Endodermal cell (in vitro differentiated cells): ENCODE data around the gene ERMP1. TPM values are rescaled to one million over a fixed set of nuclear protein-coding genes. Genes with fewer than 3 reads are reported as not detected.

Experiments used
- DNase-seq: peaks from one replicate; pipeline ENCODE4 v3.0.0-alpha.2; 2017
- H3K27ac ChIP-seq: 2 replicates; pipeline ENCODE4 v1.5.1; 2013; ENCODE audit warnings: mild to moderate bottlenecking, low read depth, low read length, moderate library complexity
- H3K27me3 ChIP-seq: 2 replicates; pipeline ENCODE4 v1.6.1; 2013; ENCODE audit warnings: mild to moderate bottlenecking, low read length, moderate library complexity; ENCODE audit not compliant: insufficient read depth, control insufficient read depth, poor library complexity, severe bottlenecking
- H3K36me3 ChIP-seq: 2 replicates; pipeline ENCODE4 v1.7.0; 2013; ENCODE audit warnings: mild to moderate bottlenecking, low read length, moderate library complexity; ENCODE audit not compliant: control insufficient read depth, insufficient read depth
- H3K4me1 ChIP-seq: one replicate; pipeline ENCODE4 v1.7.0; 2013; ENCODE audit warnings: low read length; ENCODE audit not compliant: control insufficient read depth, insufficient read depth
- H3K4me3 ChIP-seq: 2 replicates; pipeline ENCODE4 v1.5.1; 2013; ENCODE audit warnings: mild to moderate bottlenecking, low read length, moderate library complexity
- H3K9ac ChIP-seq: 2 replicates; pipeline ENCODE4 v1.6.1; 2013; ENCODE audit warnings: mild to moderate bottlenecking, low read length, moderate library complexity; ENCODE audit not compliant: poor library complexity, severe bottlenecking; ENCODE audit errors: extremely low read depth
- H3K9me3 ChIP-seq: 2 replicates; pipeline ENCODE4 v1.6.1; 2013; ENCODE audit warnings: mild to moderate bottlenecking, low read length, moderate library complexity; ENCODE audit not compliant: control insufficient read depth
- H3K27ac Mint-ChIP-seq: 2 replicates; pipeline ENCODE4 v1.8.0; 2020; ENCODE audit warnings: mixed read lengths
- H3K27me3 Mint-ChIP-seq: 2 replicates; pipeline ENCODE4 v1.8.0; 2021; ENCODE audit warnings: mild to moderate bottlenecking, mixed read lengths; ENCODE audit not compliant: insufficient read depth
- H3K36me3 Mint-ChIP-seq: 2 replicates; pipeline ENCODE4 v1.8.0; 2020; ENCODE audit warnings: low read depth, mixed read lengths
- H3K4me1 Mint-ChIP-seq: 2 replicates; pipeline ENCODE4 v1.8.0; 2020; ENCODE audit warnings: mixed read lengths
- H3K4me3 Mint-ChIP-seq: 2 replicates; pipeline ENCODE4 v1.8.0; 2020; ENCODE audit warnings: mild to moderate bottlenecking, moderate library complexity, mixed read lengths
- H3K9me3 Mint-ChIP-seq: 2 replicates; pipeline ENCODE4 v1.8.0; 2020; ENCODE audit warnings: mild to moderate bottlenecking, mixed read lengths
- WGBS, 2 experiments: methylation state at CpG; one replicate each; pipeline versions ENCODE4 v1.1.5 to v1.1.7; 2013; ENCODE audit warnings: missing lambda C conversion rate in 2 of 2, mixed read lengths in 1 of 2; ENCODE audit not compliant: insufficient coverage in 1 of 2, insufficient read length in 1 of 2; 5-methylcytosine and 5-hydroxymethylcytosine counted together
- total RNA-seq, 2 donors: library from RNA; stranded (reverse); fragmentation: NEBNext Ultra II Directional in 1 of 2; extraction: Animal tissue kit (Norgen Biotek cat#: 25700) in 1 of 2; gene quantifications; 2 replicates in 1 of 2; 3 replicates in 1 of 2; pipeline ENCODE4 v1.2.1, GENCODE V29; 2021
- TF ChIP-seq, protein P1 (sequence below): fragments of 200-600 bp; sonication (generic); conservative IDR thresholded peaks from 2 replicates; pipeline ENCODE4 v1.5.0; 2021; ENCODE audit warnings: antibody characterized with exemption, mild to moderate bottlenecking

ERMP1 gene
- total RNA-seq, 2 donors from 2014 or later, result 22.8 to 36.0 TPM

DNA sequence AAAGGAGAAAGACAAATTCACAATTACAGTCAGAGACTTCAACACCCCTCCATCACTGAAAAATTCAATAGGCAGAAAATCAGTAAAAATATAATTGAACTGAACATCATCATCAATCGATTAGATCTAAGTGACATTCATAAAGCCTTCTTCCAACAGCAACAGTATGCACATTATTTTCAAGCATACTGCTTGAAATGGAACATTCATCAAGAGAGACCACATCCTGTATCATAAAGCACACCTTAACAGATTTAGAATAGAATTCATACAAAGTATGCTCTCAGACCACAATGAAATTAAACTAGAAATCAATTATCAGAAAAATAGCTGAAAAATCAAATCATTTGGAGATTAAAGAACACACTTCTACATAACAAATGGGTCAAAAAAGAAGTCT is 39.1 kb downstream of the ERMP1 start:
- H3K27me3 ChIP-seq, result no peaks in the 10 kb centered on the region
- no peaks in the 10 kb centered on the region for H3K9me3 Mint-ChIP-seq
- no peaks in the 10 kb centered on the region for H3K27me3 Mint-ChIP-seq
- WGBS, 2 experiments, result 91 to 100% methylated on average over 1 of the region's 1 CpG
- no peak overlapping the region for H3K27ac Mint-ChIP-seq
- no peak overlapping the region for H3K4me3 ChIP-seq
- H3K4me1 ChIP-seq, result no peaks in the 10 kb centered on the region
- H3K9me3 ChIP-seq, result no peaks in the 10 kb centered on the region
- H3K36me3 Mint-ChIP-seq, result peaks cover 19% of the 10 kb centered on the region
- no peak for DNase-seq
- H3K4me3 Mint-ChIP-seq, result no peak overlapping the region
- peaks cover 20% of the 10 kb centered on the region for H3K36me3 ChIP-seq
- no peaks in the 10 kb centered on the region for H3K4me1 Mint-ChIP-seq
- H3K9ac ChIP-seq, result no peak overlapping the region
- H3K27ac ChIP-seq, result no peak overlapping the region
- TF ChIP-seq, protein P1, sequence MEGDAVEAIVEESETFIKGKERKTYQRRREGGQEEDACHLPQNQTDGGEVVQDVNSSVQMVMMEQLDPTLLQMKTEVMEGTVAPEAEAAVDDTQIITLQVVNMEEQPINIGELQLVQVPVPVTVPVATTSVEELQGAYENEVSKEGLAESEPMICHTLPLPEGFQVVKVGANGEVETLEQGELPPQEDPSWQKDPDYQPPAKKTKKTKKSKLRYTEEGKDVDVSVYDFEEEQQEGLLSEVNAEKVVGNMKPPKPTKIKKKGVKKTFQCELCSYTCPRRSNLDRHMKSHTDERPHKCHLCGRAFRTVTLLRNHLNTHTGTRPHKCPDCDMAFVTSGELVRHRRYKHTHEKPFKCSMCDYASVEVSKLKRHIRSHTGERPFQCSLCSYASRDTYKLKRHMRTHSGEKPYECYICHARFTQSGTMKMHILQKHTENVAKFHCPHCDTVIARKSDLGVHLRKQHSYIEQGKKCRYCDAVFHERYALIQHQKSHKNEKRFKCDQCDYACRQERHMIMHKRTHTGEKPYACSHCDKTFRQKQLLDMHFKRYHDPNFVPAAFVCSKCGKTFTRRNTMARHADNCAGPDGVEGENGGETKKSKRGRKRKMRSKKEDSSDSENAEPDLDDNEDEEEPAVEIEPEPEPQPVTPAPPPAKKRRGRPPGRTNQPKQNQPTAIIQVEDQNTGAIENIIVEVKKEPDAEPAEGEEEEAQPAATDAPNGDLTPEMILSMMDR, result no peak

- Histone ChIP-seq H3K36me3 (peaks cover 25% of the 10 kb centered on the region), H3K27ac (no peak overlapping the region), H3K4me3 (no peak overlapping the region), H3K27me3 (no peaks in the 10 kb centered on the region), H3K4me1 (no peaks in the 10 kb centered on the region), H3K9ac (no peak overlapping the region), H3K9me3 (no peaks in the 10 kb centered on the region)
- Mint-ChIP-seq H3K27me3 (no peaks in the 10 kb centered on the region), H3K4me3 (no peak overlapping the region), H3K4me1 (no peaks in the 10 kb centered on the region), H3K27ac (no peak overlapping the region), H3K9me3 (no peaks in the 10 kb centered on the region), H3K36me3 (peaks cover 16% of the 10 kb centered on the region)
- no peak for DNase-seq
- WGBS, 2 experiments, result 94 to 100% methylated on average over 3 of the region's 3 CpGs
- TF ChIP-seq, protein P1, result no peak
Observed at GRCh38 chr9:5791870-5792269, 41.0 kb downstream of the ERMP1 start.

DNA sequence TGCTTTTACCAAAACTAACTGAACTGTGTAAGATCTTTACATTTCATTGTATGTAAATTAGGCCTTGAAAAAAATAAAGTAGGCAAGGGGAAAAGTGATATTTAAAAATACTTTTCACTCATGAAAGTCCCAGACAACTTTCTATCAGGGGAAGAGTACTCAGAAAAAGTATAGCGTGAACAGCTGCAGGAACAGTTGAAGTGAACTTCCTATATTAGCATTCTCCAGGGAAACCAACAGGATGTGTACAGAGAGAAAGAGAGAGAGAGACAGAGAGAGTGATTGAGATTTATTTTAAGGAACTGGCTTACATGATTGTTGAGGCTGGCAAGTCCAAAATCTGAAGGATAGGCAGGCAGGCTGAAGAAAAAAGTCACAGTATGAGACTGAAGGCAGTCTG is 42.0 kb downstream of the ERMP1 start:
- 90% methylated on average over 1 of the region's 1 CpG; no CpG with 5 or more reads in 1 of the 2 experiments for WGBS, 2 experiments
- Mint-ChIP-seq H3K27me3 (no peaks in the 10 kb centered on the region), H3K36me3 (peaks cover 25% of the 10 kb centered on the region), H3K9me3 (no peaks in the 10 kb centered on the region), H3K4me1 (no peaks in the 10 kb centered on the region), H3K27ac (no peak overlapping the region), H3K4me3 (no peak overlapping the region)
- H3K27me3 ChIP-seq, result no peaks in the 10 kb centered on the region
- H3K27ac ChIP-seq, result no peak overlapping the region
- TF ChIP-seq, protein P1, result no peak
- no peak overlapping the region for H3K9ac ChIP-seq
- H3K36me3 ChIP-seq, result peaks cover 33% of the 10 kb centered on the region
- no peaks in the 10 kb centered on the region for H3K4me1 ChIP-seq
- no peaks in the 10 kb centered on the region for H3K9me3 ChIP-seq
- DNase-seq, result no peak
- H3K4me3 ChIP-seq, result no peak overlapping the region
